ENCODE measurements around the gene TRIM33.
"Not testable (repeated sequence)": the region's sequence is repeated elsewhere in the genome, so short reads cannot be mapped to it uniquely, and the experiment has no call there.

The TRIM33 gene

GRCh38 chr1:114367810-114368209 is 143.2 kb downstream of the TRIM33 start:
- Histone ChIP-seq H3K9me3 (ENCODE audit: control insufficient read depth, insufficient read depth, low read length) (no peaks in the 10 kb centered on the region), H3K9ac (ENCODE audit: low read depth, low read length) (no peak overlapping the region)

DNA sequence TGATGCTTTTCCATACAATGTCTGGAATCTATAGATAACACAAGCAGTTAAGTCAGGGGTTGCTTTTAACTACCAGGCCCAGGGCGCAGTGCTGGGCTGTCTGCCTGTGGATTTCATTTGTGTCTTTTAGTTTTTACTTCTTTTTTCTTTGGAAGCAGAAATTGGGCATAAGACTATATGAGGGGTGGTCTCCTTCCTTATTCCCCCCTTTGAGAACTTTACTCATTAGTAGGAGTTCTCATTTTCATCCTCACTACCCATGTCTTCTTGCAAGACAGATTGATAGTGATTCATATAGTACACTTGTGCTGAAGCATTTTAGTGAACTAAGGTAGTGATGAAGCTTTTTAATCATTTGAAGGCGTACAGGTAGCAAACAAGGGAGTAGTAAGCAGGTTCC is 147.8 kb downstream of the TRIM33 start:
- not testable (repeated sequence) for H3K9ac ChIP-seq (ENCODE audit: low read depth, low read length); H3K4me1 ChIP-seq (ENCODE audit: control insufficient read depth, insufficient read depth, low read length); H3K27me3 ChIP-seq (ENCODE audit: control insufficient read depth, insufficient read depth, low read length); H3K9me3 ChIP-seq (ENCODE audit: control insufficient read depth, insufficient read depth, low read length); H3K36me3 ChIP-seq (ENCODE audit: control insufficient read depth, insufficient read depth, low read length); H3K4me3 ChIP-seq (ENCODE audit: low read depth, low read length)

More at GRCh38 chr1:114367810-114368209, 143.2 kb downstream of the TRIM33 start:
- H3K4me3 ChIP-seq (ENCODE audit: low read depth, low read length) = no peak overlapping the region
- no peaks in the 10 kb centered on the region for H3K36me3 ChIP-seq (ENCODE audit: control insufficient read depth, insufficient read depth, low read length)
- H3K27me3 ChIP-seq (ENCODE audit: control insufficient read depth, insufficient read depth, low read length) = no peaks in the 10 kb centered on the region
- peaks cover 4% of the 10 kb centered on the region for H3K4me1 ChIP-seq (ENCODE audit: control insufficient read depth, insufficient read depth, low read length)

DNA sequence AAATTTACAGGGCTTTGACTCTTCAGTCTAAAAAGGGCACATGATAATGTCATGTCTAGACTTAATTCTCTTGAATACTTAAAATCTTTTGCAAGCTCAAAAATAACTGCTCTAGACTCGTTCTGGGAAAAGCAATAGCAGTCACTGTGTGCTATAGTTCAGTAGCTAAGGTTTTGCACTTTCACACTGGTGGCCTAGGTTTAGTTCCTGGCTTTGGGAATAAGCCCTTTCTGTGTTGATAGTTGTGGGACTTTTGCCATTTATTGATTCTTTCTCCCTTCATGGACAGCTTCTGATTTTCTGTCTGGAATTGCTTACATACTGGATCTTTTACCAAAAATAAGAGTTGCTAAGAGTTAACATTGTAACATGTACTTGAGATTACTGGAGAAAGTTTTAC is 151.2 kb downstream of the TRIM33 start:
- H3K36me3 ChIP-seq (ENCODE audit: control insufficient read depth, insufficient read depth, low read length) = no peaks in the 10 kb centered on the region

GRCh38 chr1:114355240-114355639 is 155.8 kb downstream of the TRIM33 start:
- Histone ChIP-seq H3K9ac (ENCODE audit: low read depth, low read length) (no peak overlapping the region), H3K4me1 (ENCODE audit: control insufficient read depth, insufficient read depth, low read length) (peaks cover 2% of the 10 kb centered on the region), H3K9me3 (ENCODE audit: control insufficient read depth, insufficient read depth, low read length) (no peaks in the 10 kb centered on the region)

More for the DNA sequence above, 151.2 kb downstream of the TRIM33 start:
- no peaks in the 10 kb centered on the region for H3K4me1 ChIP-seq (ENCODE audit: control insufficient read depth, insufficient read depth, low read length)
- no peak overlapping the region for H3K4me3 ChIP-seq (ENCODE audit: low read depth, low read length)
- H3K9ac ChIP-seq (ENCODE audit: low read depth, low read length) = no peak overlapping the region
- H3K27me3 ChIP-seq (ENCODE audit: control insufficient read depth, insufficient read depth, low read length) = no peaks in the 10 kb centered on the region
- H3K9me3 ChIP-seq (ENCODE audit: control insufficient read depth, insufficient read depth, low read length) = no peaks in the 10 kb centered on the region

GRCh38 chr1:114353262-114353661 is 157.7 kb downstream of the TRIM33 start:
- Histone ChIP-seq H3K4me3 (ENCODE audit: low read depth, low read length) (no peak overlapping the region), H3K4me1 (ENCODE audit: control insufficient read depth, insufficient read depth, low read length) (peaks cover 2% of the 10 kb centered on the region), H3K27me3 (ENCODE audit: control insufficient read depth, insufficient read depth, low read length) (peaks cover 2% of the 10 kb centered on the region), H3K9me3 (ENCODE audit: control insufficient read depth, insufficient read depth, low read length) (no peaks in the 10 kb centered on the region), H3K9ac (ENCODE audit: low read depth, low read length) (no peak overlapping the region), H3K36me3 (ENCODE audit: control insufficient read depth, insufficient read depth, low read length) (no peaks in the 10 kb centered on the region)

More at GRCh38 chr1:114355240-114355639, 155.8 kb downstream of the TRIM33 start:
- no peak overlapping the region for H3K4me3 ChIP-seq (ENCODE audit: low read depth, low read length)
- peaks cover 2% of the 10 kb centered on the region for H3K27me3 ChIP-seq (ENCODE audit: control insufficient read depth, insufficient read depth, low read length)
- no peaks in the 10 kb centered on the region for H3K36me3 ChIP-seq (ENCODE audit: control insufficient read depth, insufficient read depth, low read length)

DNA sequence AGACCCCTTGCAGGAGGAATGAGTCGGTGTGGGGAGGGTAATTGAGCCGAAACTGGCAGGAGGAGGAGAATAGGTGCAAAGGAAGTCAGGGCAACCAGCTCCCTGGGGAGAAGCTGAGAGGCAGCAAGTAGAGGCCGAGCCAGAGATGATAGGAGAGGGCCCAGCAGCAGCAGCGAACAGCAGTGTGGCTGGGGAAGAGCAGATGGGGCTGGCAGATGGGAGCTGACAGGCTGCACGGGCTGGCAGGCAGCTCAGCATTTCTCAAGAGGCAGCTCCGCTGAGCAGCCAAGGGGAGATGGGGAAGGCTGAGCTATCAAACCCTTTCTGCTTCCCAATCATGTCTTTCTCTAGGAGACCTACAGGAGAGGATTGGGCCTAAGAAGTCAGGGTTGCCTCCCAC is 158.2 kb downstream of the TRIM33 start:
- no peaks in the 10 kb centered on the region for H3K36me3 ChIP-seq (ENCODE audit: control insufficient read depth, insufficient read depth, low read length)
- H3K9ac ChIP-seq (ENCODE audit: low read depth, low read length) = no peak overlapping the region
- peaks cover 2% of the 10 kb centered on the region for H3K27me3 ChIP-seq (ENCODE audit: control insufficient read depth, insufficient read depth, low read length)
- H3K4me3 ChIP-seq (ENCODE audit: low read depth, low read length) = no peak overlapping the region
- H3K9me3 ChIP-seq (ENCODE audit: control insufficient read depth, insufficient read depth, low read length) = no peaks in the 10 kb centered on the region
- peaks cover 2% of the 10 kb centered on the region for H3K4me1 ChIP-seq (ENCODE audit: control insufficient read depth, insufficient read depth, low read length)

- Histone ChIP-seq H3K27me3 (ENCODE audit: control insufficient read depth, insufficient read depth, low read length) (peaks cover 9% of the 10 kb centered on the region), H3K4me1 (ENCODE audit: control insufficient read depth, insufficient read depth, low read length) (peaks cover 2% of the 10 kb centered on the region), H3K9me3 (ENCODE audit: control insufficient read depth, insufficient read depth, low read length) (no peaks in the 10 kb centered on the region), H3K9ac (ENCODE audit: low read depth, low read length) (no peak overlapping the region), H3K36me3 (ENCODE audit: control insufficient read depth, insufficient read depth, low read length) (no peaks in the 10 kb centered on the region), H3K4me3 (ENCODE audit: low read depth, low read length) (no peak overlapping the region)
These were observed 160.1 kb downstream of the TRIM33 start for GRCh38 chr1:114350731-114351445.

- H3K9ac ChIP-seq (ENCODE audit: low read depth, low read length) = no peak overlapping the region
- no peaks in the 10 kb centered on the region for H3K9me3 ChIP-seq (ENCODE audit: control insufficient read depth, insufficient read depth, low read length)
- peaks cover 11% of the 10 kb centered on the region for H3K27me3 ChIP-seq (ENCODE audit: control insufficient read depth, insufficient read depth, low read length)
- H3K4me3 ChIP-seq (ENCODE audit: low read depth, low read length) = no peak overlapping the region
- H3K4me1 ChIP-seq (ENCODE audit: control insufficient read depth, insufficient read depth, low read length) = peaks cover 2% of the 10 kb centered on the region
- H3K36me3 ChIP-seq (ENCODE audit: control insufficient read depth, insufficient read depth, low read length) = no peaks in the 10 kb centered on the region
These were observed 161.0 kb downstream of the TRIM33 start for GRCh38 chr1:114349891-114350605.

DNA sequence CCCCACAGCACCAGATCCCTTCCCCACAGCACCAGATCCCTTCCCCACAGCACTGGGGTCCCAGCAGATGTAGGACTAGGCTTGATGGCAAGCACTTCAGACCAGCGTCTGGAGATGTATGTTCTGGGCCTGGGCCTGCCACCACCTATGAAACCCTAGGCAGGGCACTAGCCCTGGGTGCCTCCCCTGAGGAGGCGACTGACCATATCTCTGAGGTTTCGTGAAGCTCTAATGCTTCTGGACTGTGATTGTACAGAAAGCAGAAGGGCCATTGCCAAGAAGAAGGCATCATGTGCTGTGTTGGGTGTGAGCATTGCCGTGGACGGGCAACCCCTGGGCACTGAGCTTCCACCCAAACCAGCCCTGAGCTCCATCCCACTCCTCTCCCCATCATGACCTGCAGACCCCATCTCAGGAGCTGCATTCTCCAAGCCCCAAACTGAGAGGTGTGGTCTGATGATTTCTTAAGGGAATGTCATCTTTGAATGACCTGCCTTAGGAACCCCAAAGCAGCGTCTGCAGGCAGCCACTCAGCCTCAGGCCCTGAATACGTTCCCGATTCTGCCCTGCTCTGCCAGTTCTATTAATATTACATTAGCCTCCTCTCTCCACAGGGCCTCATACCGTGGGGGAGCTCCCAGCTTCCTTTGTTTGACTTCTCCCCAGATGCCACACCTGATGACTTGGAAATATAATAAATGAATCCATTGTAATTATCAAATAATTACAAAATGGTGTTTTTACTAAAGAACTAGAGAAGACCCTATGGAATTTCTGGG is 163.4 kb downstream of the TRIM33 start:
- no peaks in the 10 kb centered on the region for H3K9me3 ChIP-seq (ENCODE audit: control insufficient read depth, insufficient read depth, low read length)
- H3K36me3 ChIP-seq (ENCODE audit: control insufficient read depth, insufficient read depth, low read length) = no peaks in the 10 kb centered on the region
- peaks cover 13% of the 10 kb centered on the region for H3K27me3 ChIP-seq (ENCODE audit: control insufficient read depth, insufficient read depth, low read length)
- H3K9ac ChIP-seq (ENCODE audit: low read depth, low read length) = no peak overlapping the region
- no peaks in the 10 kb centered on the region for H3K4me1 ChIP-seq (ENCODE audit: control insufficient read depth, insufficient read depth, low read length)
- H3K4me3 ChIP-seq (ENCODE audit: low read depth, low read length) = no peak overlapping the region

- H3K27me3 ChIP-seq (ENCODE audit: control insufficient read depth, insufficient read depth, low read length) = peaks cover 13% of the 10 kb centered on the region
These were observed 164.4 kb downstream of the TRIM33 start for GRCh38 chr1:114346480-114347029.

DNA sequence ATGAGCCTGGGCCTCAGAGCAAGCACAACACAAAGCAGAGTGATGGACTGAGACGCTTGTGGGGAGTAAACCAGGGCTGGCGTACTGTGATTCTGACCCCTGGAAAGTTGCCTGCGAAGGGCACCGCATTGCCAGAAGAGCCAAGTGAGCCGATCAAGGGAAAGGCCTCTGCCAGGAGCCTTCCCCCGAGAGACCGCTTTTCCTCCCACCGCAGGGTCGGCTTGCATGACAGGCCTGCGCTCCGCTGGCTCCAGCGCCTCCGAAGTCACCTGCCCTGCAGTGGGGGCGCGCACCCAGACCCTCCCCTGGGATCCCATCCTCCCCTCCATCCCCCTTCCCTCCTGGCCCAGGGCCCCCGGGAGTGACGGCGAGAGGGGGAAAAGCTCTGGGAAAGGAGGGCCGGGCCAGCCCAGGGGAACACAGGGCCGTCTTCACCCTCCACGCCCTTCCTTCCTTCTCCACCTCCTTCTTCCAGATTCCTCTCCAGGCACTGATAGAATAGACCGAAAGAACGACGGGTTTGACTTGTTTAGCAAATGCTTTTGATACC is 165.0 kb downstream of the TRIM33 start:
- H3K9ac ChIP-seq (ENCODE audit: low read depth, low read length) = no peak overlapping the region
- H3K4me1 ChIP-seq (ENCODE audit: control insufficient read depth, insufficient read depth, low read length) = no peaks in the 10 kb centered on the region
- peaks cover 13% of the 10 kb centered on the region for H3K27me3 ChIP-seq (ENCODE audit: control insufficient read depth, insufficient read depth, low read length)
- H3K4me3 ChIP-seq (ENCODE audit: low read depth, low read length) = peak overlapping the region; percentile 67
- no peaks in the 10 kb centered on the region for H3K9me3 ChIP-seq (ENCODE audit: control insufficient read depth, insufficient read depth, low read length)
- no peaks in the 10 kb centered on the region for H3K36me3 ChIP-seq (ENCODE audit: control insufficient read depth, insufficient read depth, low read length)

More at GRCh38 chr1:114346480-114347029, 164.4 kb downstream of the TRIM33 start:
- H3K4me1 ChIP-seq (ENCODE audit: control insufficient read depth, insufficient read depth, low read length) = no peaks in the 10 kb centered on the region
- H3K9me3 ChIP-seq (ENCODE audit: control insufficient read depth, insufficient read depth, low read length) = no peaks in the 10 kb centered on the region
- H3K4me3 ChIP-seq (ENCODE audit: low read depth, low read length) = peak overlapping the region; percentile 67
- H3K9ac ChIP-seq (ENCODE audit: low read depth, low read length) = no peak overlapping the region
- H3K36me3 ChIP-seq (ENCODE audit: control insufficient read depth, insufficient read depth, low read length) = no peaks in the 10 kb centered on the region

Measured in iPS-15b (cell line).